SK-N-SH (cell line): ENCODE measurements around the gene ASAP2. TPM values are rescaled to one million over a fixed set of nuclear protein-coding genes. Genes with fewer than 3 reads are reported as not detected.

Experiments
- CTCF ChIA-PET: fragments of 300-600, 350-600 bp; formaldehyde crosslinking; extraction: SDS; loops from one replicate; lab custom pipeline; 2021; lab: Yijun Ruan, JAX
- POLR2A ChIA-PET: fragments of 350-600 bp; sonication (Branson Sonifier 250); formaldehyde crosslinking; extraction: SDS; loops from one replicate; lab custom pipeline; 2020; ENCODE audit warnings: antibody characterized with exemption, inconsistent platforms; lab: Yijun Ruan, JAX
- DNase-seq: peaks from one replicate; pipeline ENCODE4 v3.0.0; 2012
- H2AFZ ChIP-seq: fragments of 200-600 bp; sonication (generic); 2 replicates; pipeline ENCODE4 v1.8.1; 2016; ENCODE audit warnings: antibody characterized with exemption, mild to moderate bottlenecking, low read depth
- H3F3A ChIP-seq: fragments of 200-600 bp; sonication (generic); replicated peaks from 2 replicates; pipeline ENCODE3; 2016; ENCODE audit warnings: antibody characterized with exemption, mild to moderate bottlenecking; ENCODE audit not compliant: insufficient read depth
- H3K27ac ChIP-seq, 2 experiments: fragments of 200-500 bp in 1 of 2; fragments of 200-600 bp in 1 of 2; sonication (Bioruptor generic) in 1 of 2; sonication (generic), shearing (Covaris generic) in 1 of 2; 2 replicates each; pipeline versions ENCODE4 v1.5.1 to v1.6.1; 2014 to 2016; ENCODE audit warnings: low read depth in 2 of 2, inconsistent platforms in 1 of 2, low read length in 1 of 2, mild to moderate bottlenecking in 1 of 2, mixed read lengths in 1 of 2
- H3K27me3 ChIP-seq: fragments of 200-600 bp; sonication (generic), shearing (Covaris generic); 2 replicates; pipeline ENCODE4 v1.6.1; 2016; ENCODE audit warnings: mixed run types; ENCODE audit not compliant: insufficient read depth
- H3K36me3 ChIP-seq, 2 experiments: fragments of 200-500 bp in 1 of 2; fragments of 200-600 bp in 1 of 2; sonication (Bioruptor generic) in 1 of 2; sonication (generic) in 1 of 2; replicated peaks in 1 of 2; 2 replicates each; pipeline versions ENCODE3 to v1.5.1; 2014 to 2016; ENCODE audit warnings: low read length in 1 of 2, mild to moderate bottlenecking in 1 of 2; ENCODE audit not compliant: insufficient read depth in 2 of 2, control insufficient read depth in 1 of 2
- H3K4me1 ChIP-seq, 2 experiments: fragments of 200-500 bp in 1 of 2; fragments of 200-600 bp in 1 of 2; sonication (Bioruptor generic) in 1 of 2; sonication (generic), shearing (Covaris generic) in 1 of 2; 2 replicates each; pipeline versions ENCODE4 v1.5.1 to v1.6.1; 2014 to 2016; ENCODE audit warnings: low read depth in 1 of 2, low read length in 1 of 2, mixed run types in 1 of 2; ENCODE audit not compliant: insufficient read depth in 2 of 2, control insufficient read depth in 1 of 2
- H3K4me2 ChIP-seq: fragments of 200-600 bp; sonication (generic), shearing (Covaris generic); 2 replicates; pipeline ENCODE4 v1.6.1; 2017; ENCODE audit warnings: mixed run types
- H3K4me3 ChIP-seq, 2 experiments: fragments of 200-500 bp in 1 of 2; fragments of 200-600 bp in 1 of 2; sonication (Bioruptor generic) in 1 of 2; sonication (generic), shearing (Covaris generic) in 1 of 2; 2 replicates each; pipeline versions ENCODE4 v1.5.1 to v1.8.1; 2014 to 2016; ENCODE audit warnings: low read depth in 2 of 2, inconsistent platforms in 1 of 2, low read length in 1 of 2, mild to moderate bottlenecking in 1 of 2, mixed read lengths in 1 of 2, moderate library complexity in 1 of 2
- H3K79me2 ChIP-seq: fragments of 200-600 bp; sonication (generic); 2 replicates; pipeline ENCODE4 v1.8.1; 2017; ENCODE audit warnings: mild to moderate bottlenecking; ENCODE audit not compliant: insufficient read depth
- H3K9ac ChIP-seq: fragments of 200-600 bp; sonication (generic); 2 replicates; pipeline ENCODE4 v1.6.1; 2017; ENCODE audit warnings: mixed run types
- H3K9me2 ChIP-seq: fragments of 200-600 bp; sonication (generic); 2 replicates; pipeline ENCODE4 v1.6.1; 2017; ENCODE audit warnings: mixed run types
- H3K9me3 ChIP-seq: fragments of 200-600 bp; sonication (generic); 2 replicates; pipeline ENCODE4 v1.6.1; 2017; ENCODE audit warnings: mixed run types, mild to moderate bottlenecking, moderate library complexity
- H4K20me1 ChIP-seq: fragments of 200-600 bp; sonication (generic); 2 replicates; pipeline ENCODE4 v1.6.1; 2017; ENCODE audit warnings: mild to moderate bottlenecking, mixed run types; ENCODE audit not compliant: insufficient read depth
- EP300 ChIP-seq, 2 experiments: IDR thresholded peaks; 2 replicates each; pipeline versions ENCODE4 v1.4.0 to v1.6.1; 2012; ENCODE audit warnings: borderline replicate concordance in 1 of 2, low read depth in 1 of 2, low read length in 1 of 2
- EZH2phosphoT487 ChIP-seq: fragments of 200-600 bp; sonication (generic); IDR thresholded peaks from 2 replicates; pipeline ENCODE4 v1.6.1; 2017; ENCODE audit warnings: low read depth, mixed run types, mild to moderate bottlenecking, antibody characterized with exemption, moderate library complexity, borderline replicate concordance
- FOSL2 ChIP-seq: IDR thresholded peaks from 2 replicates; pipeline ENCODE4 v1.4.0; 2012; ENCODE audit warnings: low read depth, mild to moderate bottlenecking, moderate library complexity, borderline replicate concordance
- FOXJ3 ChIP-seq: sonication (generic); formaldehyde crosslinking; IDR thresholded peaks from 2 replicates; pipeline ENCODE4 v1.5.1; 2020; ENCODE audit warnings: mild to moderate bottlenecking, missing genetic modification reagents
- FOXM1 ChIP-seq: IDR thresholded peaks from 2 replicates; pipeline ENCODE4 v1.4.0; 2012; ENCODE audit warnings: low read depth, mild to moderate bottlenecking
- GABPA ChIP-seq: IDR thresholded peaks from 2 replicates; pipeline ENCODE4 v1.4.0; 2012; ENCODE audit warnings: low read depth, mild to moderate bottlenecking
- JUND ChIP-seq: IDR thresholded peaks from 2 replicates; pipeline ENCODE4 v1.4.0; 2012
- MEF2A ChIP-seq: IDR thresholded peaks from 2 replicates; pipeline ENCODE4 v1.4.0; 2012; ENCODE audit warnings: low read depth, borderline replicate concordance
- MXI1 ChIP-seq: IDR thresholded peaks from 2 replicates; pipeline ENCODE4 v1.6.1; 2012; ENCODE audit warnings: mild to moderate bottlenecking, low read depth, low read length, improper control_type of control experiment
- PBX3 ChIP-seq: IDR thresholded peaks from 2 replicates; pipeline ENCODE4; 2012
- POLR2AphosphoS5 ChIP-seq: IDR thresholded peaks from 2 replicates; pipeline ENCODE4 v1.6.1; 2012; ENCODE audit warnings: low read depth, low read length
- TAF1 ChIP-seq: IDR thresholded peaks from 2 replicates; pipeline ENCODE4 v1.6.1; 2012; ENCODE audit warnings: low read depth, mild to moderate bottlenecking, low read length, moderate library complexity, borderline replicate concordance
- TCF12 ChIP-seq: IDR thresholded peaks from 2 replicates; pipeline ENCODE4 v1.4.0; 2012
- TEAD4 ChIP-seq: IDR thresholded peaks from 2 replicates; pipeline ENCODE4 v1.4.0; 2012; ENCODE audit warnings: mild to moderate bottlenecking, borderline replicate concordance; ENCODE audit not compliant: insufficient read depth
- USF1 ChIP-seq: IDR thresholded peaks from 2 replicates; pipeline ENCODE4 v1.4.0; 2012; ENCODE audit warnings: low read depth, borderline replicate concordance
- whole genome bisulfite sequencing: methylation state at CpG from one replicate; pipeline ENCODE4 v1.1.6; 2017; ENCODE audit warnings: low lambda C conversion rate; 5-methylcytosine and 5-hydroxymethylcytosine counted together
- polyA plus RNA-seq, 3 experiments: library from polyadenylated mRNA; depleted of rRNA; stranded (reverse); fragments of >200 nt; gene quantifications; 2 replicates each; pipeline ENCODE4 v1.2.3, GENCODE V29; 2012
- TF ChIP-seq, protein P1 (sequence below): IDR thresholded peaks from 2 replicates; pipeline ENCODE4 v1.4.0; 2012; ENCODE audit warnings: low read depth
- TF ChIP-seq, protein P2 (sequence below): fragments of 200-600 bp; sonication (generic); IDR thresholded peaks from 2 replicates; pipeline ENCODE4 v1.6.1; 2017; ENCODE audit warnings: antibody characterized with exemption, mild to moderate bottlenecking, moderate library complexity
- TF ChIP-seq, protein P3 (sequence below): fragments of 150-350 bp; IDR thresholded peaks from 2 replicates; pipeline ENCODE4 v1.6.1; 2017; ENCODE audit warnings: antibody characterized with exemption, low read length, low read depth, borderline replicate concordance

The ASAP2 gene
- polyA plus RNA-seq, 1 of the 3 experiments (the other 2 are of a cell fraction), result 37.9 TPM

- TF ChIP-seq, protein P1, sequence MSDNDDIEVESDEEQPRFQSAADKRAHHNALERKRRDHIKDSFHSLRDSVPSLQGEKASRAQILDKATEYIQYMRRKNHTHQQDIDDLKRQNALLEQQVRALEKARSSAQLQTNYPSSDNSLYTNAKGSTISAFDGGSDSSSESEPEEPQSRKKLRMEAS, result peak; percentile 65; the same call in 1 of the 2 replicates
- TF ChIP-seq FOXM1 (no peak), USF1 (no peak), MXI1 (no peak), TAF1 (no peak), POLR2AphosphoS5 (peak; percentile 33; the same call in 1 of the 2 replicates), JUND (peak; percentile 85), EZH2phosphoT487 (no peak), MEF2A (no peak), FOSL2 (peak; percentile 96), FOXJ3 (CRISPR knock-in tag) (no peak)
- TF ChIP-seq, protein P2, sequence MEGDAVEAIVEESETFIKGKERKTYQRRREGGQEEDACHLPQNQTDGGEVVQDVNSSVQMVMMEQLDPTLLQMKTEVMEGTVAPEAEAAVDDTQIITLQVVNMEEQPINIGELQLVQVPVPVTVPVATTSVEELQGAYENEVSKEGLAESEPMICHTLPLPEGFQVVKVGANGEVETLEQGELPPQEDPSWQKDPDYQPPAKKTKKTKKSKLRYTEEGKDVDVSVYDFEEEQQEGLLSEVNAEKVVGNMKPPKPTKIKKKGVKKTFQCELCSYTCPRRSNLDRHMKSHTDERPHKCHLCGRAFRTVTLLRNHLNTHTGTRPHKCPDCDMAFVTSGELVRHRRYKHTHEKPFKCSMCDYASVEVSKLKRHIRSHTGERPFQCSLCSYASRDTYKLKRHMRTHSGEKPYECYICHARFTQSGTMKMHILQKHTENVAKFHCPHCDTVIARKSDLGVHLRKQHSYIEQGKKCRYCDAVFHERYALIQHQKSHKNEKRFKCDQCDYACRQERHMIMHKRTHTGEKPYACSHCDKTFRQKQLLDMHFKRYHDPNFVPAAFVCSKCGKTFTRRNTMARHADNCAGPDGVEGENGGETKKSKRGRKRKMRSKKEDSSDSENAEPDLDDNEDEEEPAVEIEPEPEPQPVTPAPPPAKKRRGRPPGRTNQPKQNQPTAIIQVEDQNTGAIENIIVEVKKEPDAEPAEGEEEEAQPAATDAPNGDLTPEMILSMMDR, result no peak
These were observed 5.3 kb upstream of the ASAP2 start (continued) for GRCh38 chr2:9201185-9201891.

DNA sequence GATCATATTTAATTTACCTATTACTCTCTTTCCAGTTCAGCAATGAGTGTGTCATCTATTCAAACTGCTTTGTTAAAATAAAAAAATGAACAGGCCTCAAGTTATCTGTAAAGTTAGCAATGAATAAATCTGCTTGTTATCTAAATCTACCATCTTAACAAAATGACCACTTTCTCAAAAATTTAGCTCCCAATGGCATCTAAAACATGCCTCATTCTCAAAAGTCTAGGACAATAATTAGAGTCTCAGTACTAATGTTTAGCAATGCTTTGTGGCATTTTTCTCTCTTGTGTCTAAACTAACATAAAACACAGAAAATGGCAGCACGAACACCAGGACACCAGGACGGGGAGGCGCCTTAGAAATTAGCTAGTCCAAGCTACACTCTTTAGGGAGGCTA, 3.6 kb upstream of the ASAP2 start:
- Histone ChIP-seq H3K79me2 (peaks cover 12% of the 10 kb centered on the region), H3K9ac (no peak overlapping the region), H3K27me3 (no peaks in the 10 kb centered on the region), H2AFZ (0 out of 2 replicates have a peak overlapping the region, but pooled peaks have one; percentile 8), H3K9me2 (no peaks in the 10 kb centered on the region), H3K4me3 (no peak overlapping the region), H3F3A (peaks cover 49% of the 10 kb centered on the region), H3K36me3 (no peaks in the 10 kb centered on the region), H3K4me1 (peaks cover 12 to 28% of the 10 kb centered on the region in 2 experiments; a peak in 3 of 4 replicates), H4K20me1 (no peaks in the 10 kb centered on the region), H3K9me3 (no peaks in the 10 kb centered on the region), H3K27ac (peak overlapping the region in 1 of 2 experiments; percentile 73; a peak in 2 of 4 replicates), H3K4me2 (0 out of 2 replicates have a peak overlapping the region, but pooled peaks have one; percentile 1)
- CTCF ChIA-PET, result interaction anchor here (1.0 to 1.9 kb wide), 3 partner anchors 44 to 130 kb away, joined by 3 to 7 read pairs (median 3); no protein-coding TSS in a partner anchor
- TF ChIP-seq PBX3 (no peak), POLR2AphosphoS5 (no peak), FOXJ3 (CRISPR knock-in tag) (no peak), EP300 (IDR thresholded peaks at IDR 0.05; ENCODE audit: borderline replicate concordance in 1 of 2, low read depth in 1 of 2, low read length in 1 of 2) (no peak), TEAD4 (no peak), JUND (0 out of 2 replicates have a peak, but pooled peaks have one; percentile 9), GABPA (no peak), TCF12 (peak; percentile 37; the same call in 1 of the 2 replicates)
- TF ChIP-seq, protein P3, sequence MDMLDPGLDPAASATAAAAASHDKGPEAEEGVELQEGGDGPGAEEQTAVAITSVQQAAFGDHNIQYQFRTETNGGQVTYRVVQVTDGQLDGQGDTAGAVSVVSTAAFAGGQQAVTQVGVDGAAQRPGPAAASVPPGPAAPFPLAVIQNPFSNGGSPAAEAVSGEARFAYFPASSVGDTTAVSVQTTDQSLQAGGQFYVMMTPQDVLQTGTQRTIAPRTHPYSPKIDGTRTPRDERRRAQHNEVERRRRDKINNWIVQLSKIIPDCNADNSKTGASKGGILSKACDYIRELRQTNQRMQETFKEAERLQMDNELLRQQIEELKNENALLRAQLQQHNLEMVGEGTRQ, result no peak
- POLR2A ChIA-PET, result no interaction called here
- no peak for DNase-seq
- 93% methylated on average over 3 of the region's 3 CpGs for WGBS
